A673 (cell line): ENCODE measurements around the gene SYNJ2.

Experiments used
- EZH2 ChIP-seq: fragments of 200-600 bp; sonication (generic); IDR thresholded peaks from 2 replicates; pipeline ENCODE4 v1.6.1; 2017; ENCODE audit warnings: borderline replicate concordance, low read depth, mild to moderate bottlenecking, mixed read lengths, antibody characterized with exemption, low read length; ENCODE audit not compliant: poor library complexity, severe bottlenecking
- TF ChIP-seq, protein P1 (sequence below): fragments of 300-800, 200-600 bp; sonication (generic); conservative IDR thresholded peaks from 2 replicates; pipeline ENCODE4 v1.5.1; 2017; ENCODE audit warnings: low read depth, mild to moderate bottlenecking, antibody characterized with exemption, low read length, moderate library complexity, mixed read lengths

DNA sequence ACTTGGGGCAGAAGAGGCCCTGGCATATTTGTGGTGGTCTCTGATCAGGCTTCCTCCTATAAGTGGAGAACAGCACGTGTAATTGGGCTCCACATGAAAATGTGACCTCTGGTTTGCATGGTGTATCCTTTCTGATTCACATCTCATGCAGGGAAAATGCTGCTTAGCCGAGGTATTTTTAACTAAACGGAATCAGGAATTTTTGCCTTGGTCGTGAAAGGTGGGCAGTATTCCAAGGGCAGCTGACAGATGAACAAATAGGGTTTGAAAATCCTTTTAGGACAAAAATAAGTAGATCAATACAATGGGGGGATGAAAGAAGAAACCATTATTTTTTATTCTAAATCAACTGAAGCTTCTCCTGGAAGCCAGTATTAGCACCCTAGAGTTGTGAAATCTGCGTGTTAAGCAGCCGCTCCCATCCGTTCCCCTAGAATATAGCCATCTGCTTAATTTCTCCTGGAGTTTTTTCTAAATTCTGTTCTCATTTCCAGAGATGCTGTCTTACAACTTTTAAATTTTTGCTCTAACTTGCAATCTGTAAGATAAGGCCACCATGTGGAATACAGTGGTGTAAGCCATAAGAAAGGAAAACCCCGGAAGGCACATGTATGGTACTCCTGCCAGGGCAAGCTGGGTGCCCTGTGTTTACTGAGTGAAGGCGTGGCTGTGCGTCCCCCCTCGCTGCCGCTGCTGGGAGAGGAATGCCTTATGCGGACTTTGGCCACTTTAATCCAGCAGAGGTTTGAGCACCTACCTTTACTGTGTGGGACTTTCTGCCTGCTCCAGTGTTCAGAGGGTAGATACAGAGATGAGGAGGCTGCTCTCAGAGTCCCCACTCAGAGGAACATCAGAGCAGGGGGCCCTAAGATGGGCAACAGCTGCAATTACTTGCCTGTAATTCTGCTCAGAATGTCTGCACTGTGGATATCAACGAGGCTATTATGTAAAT is 52.4 kb downstream of the SYNJ2 start:
- TF ChIP-seq, protein P1, sequence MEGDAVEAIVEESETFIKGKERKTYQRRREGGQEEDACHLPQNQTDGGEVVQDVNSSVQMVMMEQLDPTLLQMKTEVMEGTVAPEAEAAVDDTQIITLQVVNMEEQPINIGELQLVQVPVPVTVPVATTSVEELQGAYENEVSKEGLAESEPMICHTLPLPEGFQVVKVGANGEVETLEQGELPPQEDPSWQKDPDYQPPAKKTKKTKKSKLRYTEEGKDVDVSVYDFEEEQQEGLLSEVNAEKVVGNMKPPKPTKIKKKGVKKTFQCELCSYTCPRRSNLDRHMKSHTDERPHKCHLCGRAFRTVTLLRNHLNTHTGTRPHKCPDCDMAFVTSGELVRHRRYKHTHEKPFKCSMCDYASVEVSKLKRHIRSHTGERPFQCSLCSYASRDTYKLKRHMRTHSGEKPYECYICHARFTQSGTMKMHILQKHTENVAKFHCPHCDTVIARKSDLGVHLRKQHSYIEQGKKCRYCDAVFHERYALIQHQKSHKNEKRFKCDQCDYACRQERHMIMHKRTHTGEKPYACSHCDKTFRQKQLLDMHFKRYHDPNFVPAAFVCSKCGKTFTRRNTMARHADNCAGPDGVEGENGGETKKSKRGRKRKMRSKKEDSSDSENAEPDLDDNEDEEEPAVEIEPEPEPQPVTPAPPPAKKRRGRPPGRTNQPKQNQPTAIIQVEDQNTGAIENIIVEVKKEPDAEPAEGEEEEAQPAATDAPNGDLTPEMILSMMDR, result no peak
- no peak for TF ChIP-seq EZH2
